Mucosa of stomach (tissue), 1 donor: ENCODE measurements around the gene CREBBP.

Source experiments
- H3K27me3 ChIP-seq: one replicate; pipeline ENCODE4 v1.7.0; 2013; ENCODE audit warnings: mild to moderate bottlenecking, low read length; ENCODE audit not compliant: control insufficient read depth, insufficient read depth
- H3K36me3 ChIP-seq: one replicate; pipeline ENCODE4 v1.7.0; 2013; ENCODE audit warnings: low read length; ENCODE audit not compliant: control insufficient read depth, insufficient read depth
- H3K4me1 ChIP-seq: one replicate; pipeline ENCODE4 v1.7.0; 2013; ENCODE audit warnings: mild to moderate bottlenecking, low read length; ENCODE audit not compliant: control insufficient read depth, insufficient read depth
- H3K4me3 ChIP-seq: one replicate; pipeline ENCODE4 v1.7.0; 2013; ENCODE audit warnings: low read length
- H3K9ac ChIP-seq: one replicate; pipeline ENCODE4 v1.7.0; 2013; ENCODE audit warnings: mild to moderate bottlenecking, low read length, moderate library complexity
- H3K9me3 ChIP-seq: one replicate; pipeline ENCODE4 v1.7.0; 2013; ENCODE audit warnings: mild to moderate bottlenecking, low read length, moderate library complexity; ENCODE audit not compliant: control insufficient read depth
- donor health status: Pancreatic carcinoma.

Gene CREBBP

GRCh38 chr16:3864562-3864961 is 16.0 kb downstream of the CREBBP start:
- Histone ChIP-seq H3K36me3 (no peaks in the 10 kb centered on the region), H3K9ac (no peak overlapping the region), H3K4me1 (peaks cover 13% of the 10 kb centered on the region), H3K9me3 (no peaks in the 10 kb centered on the region), H3K27me3 (no peaks in the 10 kb centered on the region), H3K4me3 (no peak overlapping the region)

GRCh38 chr16:3863587-3863986 is 16.9 kb downstream of the CREBBP start:
- Histone ChIP-seq H3K9ac (no peak overlapping the region), H3K36me3 (no peaks in the 10 kb centered on the region), H3K9me3 (no peaks in the 10 kb centered on the region), H3K4me3 (no peak overlapping the region), H3K27me3 (no peaks in the 10 kb centered on the region), H3K4me1 (peaks cover 15% of the 10 kb centered on the region)

- H3K27me3 ChIP-seq = no peaks in the 10 kb centered on the region
- H3K4me3 ChIP-seq = no peak overlapping the region
- H3K9ac ChIP-seq = no peak overlapping the region
- H3K36me3 ChIP-seq = no peaks in the 10 kb centered on the region
- H3K9me3 ChIP-seq = no peaks in the 10 kb centered on the region
- peaks cover 30% of the 10 kb centered on the region for H3K4me1 ChIP-seq
Measured at GRCh38 chr16:3861808-3862451, 18.6 kb downstream of the CREBBP start.

GRCh38 chr16:3859889-3860288 is 20.6 kb downstream of the CREBBP start:
- no peaks in the 10 kb centered on the region for H3K36me3 ChIP-seq
- no peaks in the 10 kb centered on the region for H3K9me3 ChIP-seq
- H3K27me3 ChIP-seq = no peaks in the 10 kb centered on the region
- H3K4me3 ChIP-seq = no peak overlapping the region
- no peak overlapping the region for H3K9ac ChIP-seq
- H3K4me1 ChIP-seq = peaks cover 32% of the 10 kb centered on the region

- Histone ChIP-seq H3K4me3 (no peak overlapping the region), H3K36me3 (no peaks in the 10 kb centered on the region), H3K4me1 (peaks cover 30% of the 10 kb centered on the region), H3K9ac (no peak overlapping the region), H3K9me3 (no peaks in the 10 kb centered on the region), H3K27me3 (no peaks in the 10 kb centered on the region)
Measured at GRCh38 chr16:3858801-3859200, 21.7 kb downstream of the CREBBP start.

GRCh38 chr16:3857189-3858043 is 23.1 kb downstream of the CREBBP start:
- no peak overlapping the region for H3K4me3 ChIP-seq
- no peaks in the 10 kb centered on the region for H3K27me3 ChIP-seq
- no peaks in the 10 kb centered on the region for H3K36me3 ChIP-seq
- H3K9me3 ChIP-seq = no peaks in the 10 kb centered on the region
- H3K9ac ChIP-seq = no peak overlapping the region
- H3K4me1 ChIP-seq = peaks cover 25% of the 10 kb centered on the region

GRCh38 chr16:3856367-3857141 is 24.0 kb downstream of the CREBBP start:
- H3K36me3 ChIP-seq = no peaks in the 10 kb centered on the region
- no peaks in the 10 kb centered on the region for H3K9me3 ChIP-seq
- no peak overlapping the region for H3K4me3 ChIP-seq
- peaks cover 19% of the 10 kb centered on the region for H3K4me1 ChIP-seq
- no peak overlapping the region for H3K9ac ChIP-seq
- no peaks in the 10 kb centered on the region for H3K27me3 ChIP-seq

GRCh38 chr16:3854750-3855541 is 25.6 kb downstream of the CREBBP start:
- H3K4me3 ChIP-seq = no peak overlapping the region
- H3K27me3 ChIP-seq = no peaks in the 10 kb centered on the region
- peaks cover 19% of the 10 kb centered on the region for H3K4me1 ChIP-seq
- H3K9me3 ChIP-seq = no peaks in the 10 kb centered on the region
- no peak overlapping the region for H3K9ac ChIP-seq
- peaks cover 5% of the 10 kb centered on the region for H3K36me3 ChIP-seq

GRCh38 chr16:3850544-3850899 is 30.0 kb downstream of the CREBBP start:
- Histone ChIP-seq H3K4me1 (no peaks in the 10 kb centered on the region), H3K9ac (no peak overlapping the region), H3K27me3 (no peaks in the 10 kb centered on the region), H3K36me3 (peaks cover 8% of the 10 kb centered on the region), H3K9me3 (no peaks in the 10 kb centered on the region), H3K4me3 (no peak overlapping the region)

- Histone ChIP-seq H3K36me3 (peaks cover 8% of the 10 kb centered on the region), H3K4me1 (no peaks in the 10 kb centered on the region), H3K9me3 (no peaks in the 10 kb centered on the region), H3K27me3 (no peaks in the 10 kb centered on the region), H3K4me3 (no peak overlapping the region), H3K9ac (no peak overlapping the region)
Measured at GRCh38 chr16:3849751-3850543, 30.6 kb downstream of the CREBBP start.

- peaks cover 8% of the 10 kb centered on the region for H3K36me3 ChIP-seq
- no peaks in the 10 kb centered on the region for H3K4me1 ChIP-seq
- no peak overlapping the region for H3K9ac ChIP-seq
- no peaks in the 10 kb centered on the region for H3K9me3 ChIP-seq
- no peak overlapping the region for H3K4me3 ChIP-seq
- H3K27me3 ChIP-seq = no peaks in the 10 kb centered on the region
Measured at GRCh38 chr16:3846595-3847091, 33.9 kb downstream of the CREBBP start.
